ENCODE results near the gene C15orf39. TPM values are rescaled to one million over a fixed set of nuclear protein-coding genes. Genes with fewer than 3 reads are reported as not detected.
A peak's percentile ranks its signal among the peaks of the same experiment; 100 is the strongest.

C15orf39 gene
- total RNA-seq: 80.0 and 83.4 TPM in 2 replicates
- long read RNA-seq, full-length matches to known transcripts: 5 of 11 reads
- long read RNA-seq, partial matches to known transcripts: 5 of 11 reads
- long read RNA-seq, other reads (novel, unspliced or antisense): 1 of 11 reads

- Mint-ChIP-seq H3K9me3 (ENCODE audit: low read depth) (no peaks in the 10 kb centered on the region), H3K27ac (peak within 1 kb of the TSS; percentile 99), H3K36me3 (ENCODE audit: insufficient read depth) (peaks cover 1% of the 10 kb centered on the region), H3K4me1 (ENCODE audit: low read depth) (peaks cover 51% of the 10 kb centered on the region), H3K4me3 (ENCODE audit: low read depth) (peak within 1 kb of the TSS; percentile 92), H3K27me3 (no peaks in the 10 kb centered on the region)
- DNase-seq (ENCODE audit: low spot score, unreplicated experiment): peak; percentile 73
- TF ChIP-seq CTCF (IDR thresholded peaks at IDR 0.05; ENCODE audit: unreplicated experiment): peak; percentile 94
Measured at GRCh38 chr15:75201616-75202250, at the start of gene C15orf39. Gene C15orf39 (plus strand): TSS chr15:75201882. CDS start chr15:75206049, 4,167 bp downstream.

- DNase-seq (ENCODE audit: low spot score, unreplicated experiment): no peak
- no peak for TF ChIP-seq CTCF (IDR thresholded peaks at IDR 0.05; ENCODE audit: unreplicated experiment)
- Mint-ChIP-seq H3K4me1 (ENCODE audit: low read depth) (peaks cover 3% of the 10 kb centered on the region), H3K27ac (no peak overlapping the region), H3K9me3 (ENCODE audit: low read depth) (peaks cover 6% of the 10 kb centered on the region), H3K27me3 (no peaks in the 10 kb centered on the region), H3K36me3 (ENCODE audit: insufficient read depth) (no peaks in the 10 kb centered on the region), H3K4me3 (ENCODE audit: low read depth) (no peak overlapping the region)
Measured at GRCh38 chr15:75152382-75153079, 49.2 kb upstream of the C15orf39 start.

GRCh38 chr15:75153087-75153486 lies 48.6 kb upstream of the C15orf39 start:
- Mint-ChIP-seq H3K27ac (no peak overlapping the region), H3K27me3 (no peaks in the 10 kb centered on the region), H3K36me3 (ENCODE audit: insufficient read depth) (no peaks in the 10 kb centered on the region), H3K4me1 (ENCODE audit: low read depth) (peaks cover 3% of the 10 kb centered on the region), H3K4me3 (ENCODE audit: low read depth) (no peak overlapping the region), H3K9me3 (ENCODE audit: low read depth) (peaks cover 6% of the 10 kb centered on the region)
- DNase-seq (ENCODE audit: low spot score, unreplicated experiment): no peak
- TF ChIP-seq CTCF (IDR thresholded peaks at IDR 0.05; ENCODE audit: unreplicated experiment): no peak

GRCh38 chr15:75153565-75154276 lies 48.0 kb upstream of the C15orf39 start:
- H3K36me3 Mint-ChIP-seq (ENCODE audit: insufficient read depth): no peaks in the 10 kb centered on the region
- peaks cover 3% of the 10 kb centered on the region for H3K4me1 Mint-ChIP-seq (ENCODE audit: low read depth)
- H3K27ac Mint-ChIP-seq: peak overlapping the region; percentile 60
- H3K27me3 Mint-ChIP-seq: no peaks in the 10 kb centered on the region
- DNase-seq (ENCODE audit: low spot score, unreplicated experiment): no peak
- H3K4me3 Mint-ChIP-seq (ENCODE audit: low read depth): no peak overlapping the region
- no peak for TF ChIP-seq CTCF (IDR thresholded peaks at IDR 0.05; ENCODE audit: unreplicated experiment)
- peaks cover 6% of the 10 kb centered on the region for H3K9me3 Mint-ChIP-seq (ENCODE audit: low read depth)

- DNase-seq (ENCODE audit: low spot score, unreplicated experiment): no peak
Measured at GRCh38 chr15:75154461-75155062, 47.1 kb upstream of the C15orf39 start.

More at GRCh38 chr15:75154461-75155062, 47.1 kb upstream of the C15orf39 start:
- H3K27me3 Mint-ChIP-seq: no peaks in the 10 kb centered on the region
- peaks cover 6% of the 10 kb centered on the region for H3K9me3 Mint-ChIP-seq (ENCODE audit: low read depth)
- no peak for TF ChIP-seq CTCF (IDR thresholded peaks at IDR 0.05; ENCODE audit: unreplicated experiment)
- H3K4me3 Mint-ChIP-seq (ENCODE audit: low read depth): no peak overlapping the region
- H3K36me3 Mint-ChIP-seq (ENCODE audit: insufficient read depth): no peaks in the 10 kb centered on the region
- H3K4me1 Mint-ChIP-seq (ENCODE audit: low read depth): peaks cover 5% of the 10 kb centered on the region
- peak overlapping the region; percentile 33 for H3K27ac Mint-ChIP-seq

Measured in progenitor cell of endocrine pancreas (in vitro differentiated cells).